HepG2 (cell line): Measurements from ENCODE around the gene CBX2. TPM values are rescaled to one million over a fixed set of nuclear protein-coding genes. Genes with fewer than 3 reads are reported as not detected.

Experiments
- CBX5 ChIP-seq: sonication (generic); formaldehyde crosslinking; IDR thresholded peaks from 2 replicates; pipeline ENCODE4 v1.4.0; 2020; ENCODE audit warnings: missing genetic modification reagents, borderline replicate concordance
- CHCHD3 ChIP-seq: sonication (generic); formaldehyde crosslinking; IDR thresholded peaks from 2 replicates; pipeline ENCODE4 v1.8.0; 2022; ENCODE audit warnings: mild to moderate bottlenecking, missing genetic modification reagents, moderate library complexity
- DR1 ChIP-seq: sonication (generic); formaldehyde crosslinking; IDR thresholded peaks from 2 replicates; pipeline ENCODE4 v1.8.0; 2021; ENCODE audit warnings: mild to moderate bottlenecking, missing genetic modification reagents, inconsistent platforms
- HNF1B ChIP-seq: sonication (generic); formaldehyde crosslinking; IDR thresholded peaks from 2 replicates; pipeline ENCODE4 v1.5.1; 2020; ENCODE audit warnings: mild to moderate bottlenecking, moderate library complexity, missing genetic modification reagents
- ISL2 ChIP-seq: sonication (generic); formaldehyde crosslinking; IDR thresholded peaks from 2 replicates; pipeline ENCODE4 v1.5.0; 2020; ENCODE audit warnings: missing genetic modification reagents
- PAWR ChIP-seq: sonication (generic); formaldehyde crosslinking; IDR thresholded peaks from 2 replicates; pipeline ENCODE4 v1.4.0; 2020; ENCODE audit warnings: missing genetic modification reagents, mild to moderate bottlenecking, borderline replicate concordance
- SAP130 ChIP-seq: IDR thresholded peaks from 2 replicates; pipeline ENCODE4 v1.6.1; 2016; ENCODE audit warnings: low read depth
- SPEN ChIP-seq: sonication (generic); formaldehyde crosslinking; IDR thresholded peaks from 2 replicates; pipeline ENCODE4 v1.5.1; 2020; ENCODE audit warnings: low read depth, mild to moderate bottlenecking, missing genetic modification reagents
- U2AF2 ChIP-seq: fragments of 200-400 bp; formaldehyde crosslinking; IDR thresholded peaks from 2 replicates; pipeline ENCODE4 v1.6.1; 2017; ENCODE audit warnings: low read depth, mild to moderate bottlenecking, low read length
- ZFX ChIP-seq: sonication (generic); formaldehyde crosslinking; IDR thresholded peaks from 2 replicates; pipeline ENCODE4 v1.4.0; 2020; ENCODE audit warnings: mild to moderate bottlenecking, low read depth, missing genetic modification reagents, moderate library complexity
- ZNF318 ChIP-seq: sonication (generic); formaldehyde crosslinking; IDR thresholded peaks from 2 replicates; pipeline ENCODE4 v1.4.0; 2020; ENCODE audit warnings: mild to moderate bottlenecking, missing genetic modification reagents
- ZNF609 ChIP-seq: sonication (generic); formaldehyde crosslinking; IDR thresholded peaks from 2 replicates; pipeline ENCODE4 v1.4.0; 2020; ENCODE audit warnings: mild to moderate bottlenecking, missing genetic modification reagents, borderline replicate concordance
- ZNF782 ChIP-seq: sonication (generic); formaldehyde crosslinking; IDR thresholded peaks from 2 replicates; pipeline ENCODE4 v1.4.0; 2020; ENCODE audit warnings: missing genetic modification reagents, mild to moderate bottlenecking, borderline replicate concordance
- ZNF841 ChIP-seq: sonication (generic); formaldehyde crosslinking; IDR thresholded peaks from 2 replicates; pipeline ENCODE4 v1.8.1; 2023; ENCODE audit warnings: missing genetic modification reagents, borderline replicate concordance
- polyA plus RNA-seq, 8 experiments: library from polyadenylated mRNA; depleted of rRNA in 3 of 8; stranded (reverse) in 7 of 8; unstranded in 1 of 8; fragments of >200 nt; fragmentation: Illumina TruSeq in 4 of 8; extraction: Trizol in 4 of 8; gene quantifications; 2 replicates each; pipeline versions ENCODE4 v1.2.1 to v1.2.3, GENCODE V29; 2011 to 2016; ENCODE audit warnings: low read depth in 4 of 8, missing spikeins in 1 of 8, mixed read lengths in 1 of 8; ENCODE audit not compliant: insufficient read depth in 1 of 8
- total RNA-seq, 5 experiments: library from RNA; depleted of rRNA; stranded (reverse); fragments of >200 nt; fragmentation: Illumina TruSeq; extraction: Trizol; gene quantifications; 2 replicates each; pipeline ENCODE4 v1.2.3, GENCODE V29; 2016; ENCODE audit warnings: low read depth in 1 of 5

CBX2 gene
- total and polyA plus RNA-seq, 2 of the 13 experiments (the other 11 are each of a cell fraction or from before 2014, with no cell fraction given), result 14.5 to 31.1 TPM

GRCh38 chr17:79818026-79818758 is 40.2 kb downstream of the CBX2 start (continued):
- TF ChIP-seq U2AF2 (no peak), ZNF609 (CRISPR knock-in tag) (0 out of 2 replicates have a peak, but pooled peaks have one; percentile 24), ZFX (CRISPR knock-in tag) (peak; percentile 70), HNF1B (no peak), ZNF782 (CRISPR knock-in tag) (no peak), CBX5 (CRISPR knock-in tag) (peak; percentile 65; the same call in 1 of the 2 replicates), SPEN (peak; percentile 74), SAP130 (CRISPR knock-in tag) (peak; percentile 86), PAWR (CRISPR knock-in tag) (no peak), ZNF841 (no peak), DR1 (CRISPR knock-in tag) (no peak), CHCHD3 (no peak), ISL2 (CRISPR knock-in tag) (no peak), ZNF318 (CRISPR knock-in tag) (peak; percentile 48; the same call in 1 of the 2 replicates)
